Measurements from ENCODE around the gene P2RX4.

DNA sequence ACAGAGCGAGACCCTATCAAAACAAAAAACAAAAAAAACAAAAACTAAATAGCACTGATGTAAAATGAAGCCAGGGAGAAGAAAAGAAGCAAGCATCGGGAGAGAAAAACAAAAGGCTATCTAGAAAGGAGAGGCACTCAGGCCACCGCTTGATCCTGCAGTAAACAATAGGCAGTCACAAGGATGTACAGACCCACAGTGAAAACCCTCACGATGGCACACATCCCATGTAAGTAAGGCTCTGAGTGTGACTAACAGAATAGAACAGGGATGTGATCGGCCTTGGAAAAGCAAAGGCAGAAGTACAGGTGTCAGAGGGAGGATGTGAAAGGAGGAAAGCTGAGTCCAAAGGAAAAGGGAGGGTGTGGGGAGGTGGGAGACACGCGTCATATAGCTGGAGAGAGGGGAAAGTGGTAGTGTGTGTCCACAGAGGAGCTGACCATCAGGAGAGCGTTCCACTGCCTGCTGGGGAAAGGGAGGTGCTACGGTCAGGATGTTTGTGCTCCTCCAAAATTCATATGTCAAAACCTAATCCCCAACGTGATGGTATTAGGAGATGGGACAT is 55.1 kb downstream of the P2RX4 start:
- TF ChIP-seq, protein P1, sequence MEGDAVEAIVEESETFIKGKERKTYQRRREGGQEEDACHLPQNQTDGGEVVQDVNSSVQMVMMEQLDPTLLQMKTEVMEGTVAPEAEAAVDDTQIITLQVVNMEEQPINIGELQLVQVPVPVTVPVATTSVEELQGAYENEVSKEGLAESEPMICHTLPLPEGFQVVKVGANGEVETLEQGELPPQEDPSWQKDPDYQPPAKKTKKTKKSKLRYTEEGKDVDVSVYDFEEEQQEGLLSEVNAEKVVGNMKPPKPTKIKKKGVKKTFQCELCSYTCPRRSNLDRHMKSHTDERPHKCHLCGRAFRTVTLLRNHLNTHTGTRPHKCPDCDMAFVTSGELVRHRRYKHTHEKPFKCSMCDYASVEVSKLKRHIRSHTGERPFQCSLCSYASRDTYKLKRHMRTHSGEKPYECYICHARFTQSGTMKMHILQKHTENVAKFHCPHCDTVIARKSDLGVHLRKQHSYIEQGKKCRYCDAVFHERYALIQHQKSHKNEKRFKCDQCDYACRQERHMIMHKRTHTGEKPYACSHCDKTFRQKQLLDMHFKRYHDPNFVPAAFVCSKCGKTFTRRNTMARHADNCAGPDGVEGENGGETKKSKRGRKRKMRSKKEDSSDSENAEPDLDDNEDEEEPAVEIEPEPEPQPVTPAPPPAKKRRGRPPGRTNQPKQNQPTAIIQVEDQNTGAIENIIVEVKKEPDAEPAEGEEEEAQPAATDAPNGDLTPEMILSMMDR (IDR thresholded peaks at IDR 0.05): no peak
- no peak for TF ChIP-seq EZH2 (IDR thresholded peaks at IDR 0.05; ENCODE audit: borderline replicate concordance, insufficient read depth, low read depth, low read length, poor library complexity, severe bottlenecking)

Measured in B cell (primary cell).